HG03175 (cell line): ENCODE data around the gene TTK.

Experiments used
- ATAC-seq: cut with Tn5 transposase; IDR thresholded peaks from one replicate; pipeline ENCODE4 v1.9.1; 2021; ENCODE audit warnings: mild to moderate bottlenecking, moderate library complexity; ENCODE audit not compliant: unreplicated experiment

The TTK gene

GRCh38 chr6:80004173-80005072 lies at the start of gene TTK:
TSS of gene TTK (plus strand) at chr6:80004649. CDS start at chr6:80005844, 1,195 bp downstream.
- ATAC-seq, result peak; percentile 100

GRCh38 chr6:79954849-79955248 lies 49.6 kb upstream of the TTK start:
- ATAC-seq, result no peak

DNA sequence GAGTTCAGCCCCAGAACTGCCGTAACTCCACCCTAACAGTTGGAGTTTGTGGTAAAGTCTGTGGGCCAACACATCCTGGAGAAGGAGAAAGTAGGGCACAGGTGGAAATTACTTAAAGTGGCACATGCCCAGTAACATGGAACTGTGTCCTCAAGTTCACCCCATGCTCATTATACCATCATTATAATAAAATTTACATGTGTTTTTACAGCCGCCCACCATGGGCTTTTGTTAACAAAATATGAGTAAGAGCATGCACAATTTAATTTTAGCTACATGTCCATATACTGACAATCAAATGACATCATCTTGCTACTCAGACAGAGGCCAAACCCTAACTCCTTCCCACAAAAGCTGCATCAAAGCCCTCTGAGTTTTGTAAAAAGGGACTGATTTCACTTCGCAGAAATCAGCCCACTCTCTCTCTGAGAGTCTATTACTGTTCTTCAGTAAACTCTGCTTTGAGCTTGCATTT lies 39.8 kb upstream of the TTK start:
- no peak for ATAC-seq

DNA sequence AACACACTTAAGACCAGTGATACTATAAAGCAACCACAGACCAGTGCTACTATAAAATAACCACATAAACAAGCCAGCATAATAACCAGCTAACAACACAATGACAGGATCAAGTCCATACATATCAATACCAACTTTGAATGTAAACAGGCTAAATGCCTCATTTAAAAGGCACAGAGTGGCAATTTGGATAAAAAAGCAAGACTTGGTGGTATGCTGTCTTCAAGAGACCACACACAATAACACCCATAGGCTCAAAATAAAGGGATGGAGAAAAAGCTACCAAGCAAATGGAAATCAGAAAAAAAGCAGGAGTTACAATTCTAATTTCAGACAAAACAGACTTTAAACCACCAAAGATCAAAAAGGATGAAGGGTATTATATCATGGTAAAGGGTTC lies 37.3 kb upstream of the TTK start:
- ATAC-seq, result no peak

DNA sequence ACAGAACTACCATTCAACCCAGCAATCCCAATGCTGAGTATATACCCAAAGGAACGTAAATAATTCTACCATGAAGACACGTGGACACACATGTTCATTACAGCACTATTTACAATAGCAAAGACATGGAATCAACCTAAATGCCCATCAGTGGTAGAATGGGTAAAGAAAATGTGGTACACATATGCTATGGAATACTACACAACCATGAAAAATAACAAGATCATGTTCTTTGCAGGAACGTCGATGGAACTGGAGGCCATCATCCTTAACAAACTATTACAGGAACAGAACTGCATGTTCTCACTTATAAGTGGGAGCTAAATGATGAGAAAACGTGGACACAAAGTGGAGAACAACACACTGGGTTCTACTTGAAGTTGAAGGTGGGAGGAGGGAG lies 34.7 kb upstream of the TTK start:
- no peak for ATAC-seq

- ATAC-seq, result no peak
Measured at GRCh38 chr6:79971193-79971592, 33.3 kb upstream of the TTK start.

DNA sequence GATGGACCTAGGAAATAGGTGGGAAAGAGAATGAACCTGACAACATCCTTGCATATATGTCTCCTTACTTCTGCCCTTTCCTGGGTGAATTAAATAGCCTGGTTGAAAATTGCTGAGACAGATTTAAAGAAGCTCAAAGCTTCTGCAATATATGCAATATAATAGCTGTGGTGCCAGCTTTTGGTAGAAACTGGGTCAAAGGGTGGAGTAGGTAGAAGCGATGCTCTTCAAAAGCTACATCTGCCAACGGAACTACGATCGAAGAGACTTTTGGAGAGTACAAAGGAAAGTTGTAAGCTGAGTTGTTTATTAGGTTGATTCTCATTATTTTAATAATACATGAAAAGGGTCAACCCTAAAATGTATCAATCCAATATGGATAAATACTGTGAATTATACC lies 22.8 kb upstream of the TTK start:
- ATAC-seq, result no peak

DNA sequence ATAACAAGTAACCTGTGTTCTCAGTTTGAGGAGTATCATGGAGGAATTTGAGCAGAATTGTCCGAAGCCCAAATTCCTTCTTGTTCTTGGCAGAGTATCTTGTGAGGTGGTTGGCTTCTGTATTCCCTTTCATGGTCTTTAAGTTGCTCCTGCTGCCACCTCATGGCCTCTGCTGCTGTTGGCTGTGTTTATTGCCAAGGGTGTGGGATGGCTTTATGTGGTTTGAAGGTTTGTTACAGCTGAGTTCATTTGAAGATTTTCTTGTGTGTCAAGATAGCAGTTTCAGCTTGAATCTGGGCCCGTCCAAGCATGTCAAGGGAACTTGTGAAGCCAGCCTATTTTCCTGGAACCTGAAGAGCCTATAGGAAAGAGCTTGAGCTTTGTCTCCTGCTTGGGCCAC lies 20.2 kb upstream of the TTK start:
- ATAC-seq, result peak; percentile 41

DNA sequence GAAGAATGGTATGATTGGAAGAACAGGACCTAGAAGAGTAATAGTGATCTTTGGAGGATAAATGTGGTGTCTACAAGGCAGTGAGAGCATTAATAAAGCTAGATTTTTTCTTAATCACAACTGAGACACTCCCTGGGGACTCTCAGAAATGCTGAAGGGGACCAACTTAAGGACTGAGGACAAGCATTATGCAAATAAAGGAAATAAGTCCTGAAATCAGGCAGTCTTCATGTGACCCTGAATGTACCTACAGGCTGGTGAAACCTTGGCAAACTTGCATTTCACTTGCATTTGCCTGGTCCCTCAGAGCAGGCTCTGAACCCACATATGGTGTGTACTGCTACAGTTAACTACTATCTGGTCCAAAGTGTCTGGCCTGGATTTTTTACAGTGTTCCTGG lies 19.3 kb upstream of the TTK start:
- ATAC-seq, result no peak

DNA sequence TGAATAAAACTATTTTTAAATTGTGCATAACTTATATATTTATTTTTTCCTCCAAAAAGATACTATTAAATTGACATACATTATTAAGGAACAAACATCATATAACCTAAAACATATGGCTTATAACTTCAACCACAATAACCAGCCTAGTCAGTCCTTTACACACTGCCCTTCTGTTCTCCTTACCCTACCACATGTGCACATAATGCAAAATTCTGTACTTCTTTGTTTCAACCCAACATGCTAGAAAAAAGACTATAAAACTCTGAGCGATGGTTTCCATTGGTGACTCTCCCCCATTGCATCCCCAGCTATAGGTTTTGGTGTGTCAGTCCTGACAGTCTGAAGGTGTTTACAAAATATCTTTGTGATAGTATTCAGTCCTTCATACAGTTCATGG lies 14.8 kb upstream of the TTK start:
- ATAC-seq, result no peak

DNA sequence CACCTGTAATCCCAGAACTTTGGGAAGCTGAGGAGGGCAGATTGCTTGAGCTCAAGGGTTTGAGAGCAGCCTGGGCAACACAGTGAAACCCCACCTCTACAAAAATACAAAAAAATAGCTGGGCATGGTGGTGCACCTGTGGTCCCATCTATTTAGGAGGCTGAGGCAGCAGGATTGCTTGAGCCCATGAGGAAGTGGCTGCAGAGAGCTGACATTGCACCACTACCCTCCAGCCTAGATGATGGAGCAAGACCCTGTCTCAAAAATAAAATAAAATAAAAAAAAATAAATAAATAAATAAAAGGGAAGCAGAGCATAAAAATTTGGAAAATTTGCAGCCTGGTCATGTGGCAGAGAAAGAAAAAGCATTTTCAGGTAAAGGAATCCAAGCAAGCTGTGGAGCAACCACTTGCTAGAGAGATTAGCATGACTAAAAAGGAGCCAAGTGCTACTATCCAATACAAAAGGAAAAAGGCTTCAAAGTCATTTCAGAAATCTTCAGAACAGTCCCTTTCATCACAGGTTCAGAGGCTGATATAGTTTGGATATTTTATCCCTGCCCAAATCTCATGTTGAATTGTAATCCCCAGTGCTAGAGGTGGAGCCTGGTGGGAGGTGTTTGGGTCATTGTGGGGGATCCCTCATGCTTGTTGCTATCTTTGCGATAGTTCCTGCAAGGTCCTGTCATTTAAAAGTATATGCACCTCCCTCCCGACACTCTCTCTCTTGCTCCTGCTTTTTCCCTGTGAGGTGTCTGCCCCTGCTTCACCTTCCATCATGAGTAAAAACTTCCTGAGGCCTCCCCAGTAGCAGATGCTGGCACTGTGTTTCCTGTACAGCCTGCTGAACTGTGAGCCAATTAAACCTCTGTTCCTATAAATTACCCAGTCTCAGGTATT lies 11.2 kb upstream of the TTK start:
- ATAC-seq, result no peak

DNA sequence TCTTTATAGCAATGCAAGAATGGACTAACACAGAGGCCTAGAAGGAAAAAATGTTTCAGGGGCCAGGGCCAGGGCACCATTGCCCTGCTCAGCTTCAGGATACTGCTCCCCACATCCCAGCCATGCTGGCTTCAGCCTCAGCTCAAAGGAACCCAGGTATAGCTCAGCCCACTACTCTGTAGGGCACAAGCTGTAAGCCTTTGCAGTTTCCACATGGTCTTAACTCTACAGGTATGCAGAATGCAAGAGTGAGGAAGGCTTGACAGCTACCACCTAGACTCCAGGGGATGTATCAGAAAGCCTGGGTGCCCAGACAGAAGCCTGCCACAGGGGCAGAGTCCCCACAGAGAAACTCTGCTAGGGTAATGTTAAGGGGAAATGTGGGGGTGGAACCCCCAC lies 10.5 kb upstream of the TTK start:
- no peak for ATAC-seq

DNA sequence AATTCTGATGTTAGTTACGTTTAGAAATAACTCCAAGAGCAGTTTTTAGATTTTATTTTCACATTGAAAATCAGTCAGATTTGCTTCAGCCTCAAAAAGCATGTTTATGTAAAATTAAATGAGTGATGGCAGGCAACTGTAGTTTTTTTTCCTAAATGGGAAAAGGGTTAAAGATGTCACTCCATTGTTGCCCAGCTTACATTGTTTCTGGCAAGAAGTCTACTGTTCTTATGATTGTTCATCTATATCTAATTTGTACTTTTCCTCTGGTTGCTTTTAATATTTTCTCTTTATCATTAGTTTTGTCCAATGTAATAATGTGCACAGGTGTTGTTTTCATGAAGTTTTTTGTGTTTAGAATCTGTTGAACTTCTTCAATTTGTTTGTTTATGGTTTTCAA lies 6.7 kb upstream of the TTK start:
- no peak for ATAC-seq

- no peak for ATAC-seq
Measured at GRCh38 chr6:80001337-80001736, 3.1 kb upstream of the TTK start.

GRCh38 chr6:80003826-80004172 lies 650 bp upstream of the TTK start:
- peak; percentile 17 for ATAC-seq

- no peak for ATAC-seq
Measured at GRCh38 chr6:80005406-80005805, 957 bp downstream of the TTK start.

GRCh38 chr6:80006541-80006940 lies 2.1 kb downstream of the TTK start:
- ATAC-seq, result no peak

GRCh38 chr6:80009531-80009930 lies 5.1 kb downstream of the TTK start:
- ATAC-seq, result no peak

DNA sequence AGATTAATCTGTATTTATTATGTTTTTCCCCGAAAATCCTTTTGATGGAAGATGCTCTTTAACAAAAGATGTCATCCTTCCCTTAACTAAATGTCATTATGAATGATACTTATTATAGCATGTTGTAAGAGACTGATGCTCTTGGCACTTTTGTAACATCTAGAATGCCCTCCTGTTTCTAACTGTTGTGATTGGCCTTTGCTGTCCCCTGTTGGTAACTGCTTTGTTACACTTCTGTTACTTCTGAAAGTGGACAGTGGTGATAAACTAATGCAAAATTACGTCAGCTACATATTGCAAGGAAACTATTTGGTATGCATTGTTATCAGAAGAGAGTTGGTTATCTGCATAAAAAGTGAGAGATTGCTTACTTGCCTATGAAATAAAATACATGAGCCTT lies 5.8 kb downstream of the TTK start:
- ATAC-seq, result no peak

DNA sequence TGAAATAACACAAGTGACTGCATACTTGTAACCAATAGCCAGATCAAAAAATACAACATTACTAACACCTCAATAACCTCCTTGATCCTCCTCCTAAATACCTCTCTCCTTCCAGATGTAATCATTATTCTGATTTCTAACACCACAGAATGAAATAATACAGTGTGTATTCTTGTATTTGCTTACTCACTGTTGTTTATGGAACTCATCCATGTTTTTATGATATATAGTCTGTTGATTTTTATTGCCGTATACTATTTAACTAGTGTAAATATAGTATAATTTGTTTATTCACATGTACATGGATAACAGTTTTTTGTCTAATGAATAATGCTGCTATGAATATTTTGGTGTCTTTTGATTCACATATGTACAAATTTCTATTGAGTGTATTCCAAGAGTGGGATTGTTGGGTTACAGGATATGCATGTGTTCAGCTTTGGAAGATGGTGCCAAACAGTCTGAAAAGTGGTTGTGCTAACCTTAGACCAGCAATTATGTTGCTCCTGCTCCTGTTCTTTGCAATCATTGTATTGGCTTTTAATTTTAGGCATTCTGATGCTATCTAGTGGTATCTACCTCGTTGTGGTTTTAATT lies 11.5 kb downstream of the TTK start:
- ATAC-seq, result no peak

DNA sequence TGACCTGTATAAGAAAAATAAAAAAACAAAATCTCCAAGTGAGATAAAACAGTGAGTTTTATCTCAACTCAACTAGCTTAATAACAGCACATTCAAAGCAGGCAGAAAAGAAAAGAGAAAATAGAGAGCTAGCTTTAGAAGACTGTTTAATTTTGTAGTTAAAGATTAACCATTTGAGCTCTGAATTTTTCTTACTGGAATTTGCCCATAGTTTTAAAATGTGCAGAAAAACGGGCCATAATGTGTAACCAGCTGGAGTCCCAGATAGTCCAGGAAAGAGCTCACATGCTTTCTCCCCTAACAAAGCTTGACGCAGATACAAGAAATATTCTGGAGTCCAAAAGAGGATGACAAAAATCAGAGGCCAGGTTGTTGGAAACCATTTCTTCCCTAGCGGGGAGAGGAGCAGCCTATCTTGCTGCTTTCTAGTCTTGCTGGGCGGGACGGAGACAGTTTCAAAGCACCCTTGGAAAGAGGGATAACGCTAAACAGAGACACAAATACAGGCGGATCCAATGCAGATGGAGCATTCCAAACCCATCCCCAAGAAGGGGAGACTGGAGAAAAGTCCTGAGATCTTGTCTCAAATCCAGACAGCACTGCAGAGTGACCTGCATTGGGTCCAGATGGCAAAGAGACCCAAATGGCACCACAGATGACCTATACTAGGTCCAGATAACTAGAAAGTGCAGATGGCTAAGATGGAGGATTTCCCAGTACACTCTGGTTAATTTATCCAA lies 16.1 kb downstream of the TTK start:
- ATAC-seq, result no peak
